SK-N-DZ (cell line): Measurements from ENCODE around the gene CSGALNACT2.

ENCODE experiments used
- DNase-seq: peaks from one replicate; pipeline ENCODE4 v3.0.0-alpha.2; 2015; ENCODE audit warnings: low spot score

Gene CSGALNACT2

GRCh38 chr10:43200538-43201390 lies 62.5 kb downstream of the CSGALNACT2 start:
- DNase-seq = no peak

- no peak for DNase-seq
Observed at GRCh38 chr10:43201545-43202131, 63.4 kb downstream of the CSGALNACT2 start.

GRCh38 chr10:43202224-43202656 lies 64.0 kb downstream of the CSGALNACT2 start:
- no peak for DNase-seq

GRCh38 chr10:43202657-43203447 lies 64.6 kb downstream of the CSGALNACT2 start:
- no peak for DNase-seq

- no peak for DNase-seq
Observed at GRCh38 chr10:43203448-43204041, 65.3 kb downstream of the CSGALNACT2 start.

- DNase-seq = no peak
Observed at GRCh38 chr10:43204042-43204942, 66.0 kb downstream of the CSGALNACT2 start.

- DNase-seq = peak; percentile 74
Observed at GRCh38 chr10:43204943-43205671, 66.9 kb downstream of the CSGALNACT2 start.

GRCh38 chr10:43205681-43206390 lies 67.6 kb downstream of the CSGALNACT2 start:
- no peak for DNase-seq

- no peak for DNase-seq
Observed at GRCh38 chr10:43206391-43207235, 68.4 kb downstream of the CSGALNACT2 start.

- no peak for DNase-seq
Observed at GRCh38 chr10:43208147-43209073, 70.2 kb downstream of the CSGALNACT2 start.

GRCh38 chr10:43209074-43209455 lies 70.8 kb downstream of the CSGALNACT2 start:
- DNase-seq = no peak

GRCh38 chr10:43209651-43210141 lies 71.5 kb downstream of the CSGALNACT2 start:
- DNase-seq = no peak

GRCh38 chr10:43210556-43210955 lies 72.3 kb downstream of the CSGALNACT2 start:
- DNase-seq = no peak

GRCh38 chr10:43211030-43211429 lies 72.8 kb downstream of the CSGALNACT2 start:
- no peak for DNase-seq

- no peak for DNase-seq
Observed at GRCh38 chr10:43211431-43212042, 73.3 kb downstream of the CSGALNACT2 start.

GRCh38 chr10:43212043-43212721 lies 73.9 kb downstream of the CSGALNACT2 start:
- DNase-seq = no peak
